MG63 (cell line): ENCODE data around the gene SPRED2. TPM values are rescaled to one million over a fixed set of nuclear protein-coding genes. Genes with fewer than 3 reads are reported as not detected.

Experiments
- DNase-seq: peaks from one replicate; pipeline ENCODE4 v3.0.0-alpha.2; 2020
- H3K27me3 ChIP-seq: fragments of 250-450 bp; sonication (Bioruptor Pico); 2 replicates; pipeline ENCODE4 v1.5.1; 2020; ENCODE audit warnings: mild to moderate bottlenecking, moderate library complexity
- H3K36me3 ChIP-seq: fragments of 250-450 bp; sonication (Bioruptor Pico); 2 replicates; pipeline ENCODE4 v1.5.1; 2020; ENCODE audit warnings: mild to moderate bottlenecking, moderate library complexity
- H3K4me3 ChIP-seq: fragments of 250-450 bp; sonication (Bioruptor Pico); 2 replicates; pipeline ENCODE4 v1.5.1; 2020; ENCODE audit warnings: mild to moderate bottlenecking, moderate library complexity
- H3K9me3 ChIP-seq: fragments of 250-450 bp; sonication (Bioruptor Pico); 2 replicates; pipeline ENCODE4 v1.5.1; 2020; ENCODE audit warnings: mild to moderate bottlenecking, moderate library complexity
- total RNA-seq: library from RNA; depleted of rRNA; stranded (reverse); fragments of >200 nt; shearing (Covaris generic); gene quantifications from 2 replicates; pipeline ENCODE4 v1.2.3, GENCODE V29; 2014; ENCODE audit warnings: low replicate concordance

The SPRED2 gene
- total RNA-seq, 1 experiment from 2014 or later = 3.8 TPM

DNA sequence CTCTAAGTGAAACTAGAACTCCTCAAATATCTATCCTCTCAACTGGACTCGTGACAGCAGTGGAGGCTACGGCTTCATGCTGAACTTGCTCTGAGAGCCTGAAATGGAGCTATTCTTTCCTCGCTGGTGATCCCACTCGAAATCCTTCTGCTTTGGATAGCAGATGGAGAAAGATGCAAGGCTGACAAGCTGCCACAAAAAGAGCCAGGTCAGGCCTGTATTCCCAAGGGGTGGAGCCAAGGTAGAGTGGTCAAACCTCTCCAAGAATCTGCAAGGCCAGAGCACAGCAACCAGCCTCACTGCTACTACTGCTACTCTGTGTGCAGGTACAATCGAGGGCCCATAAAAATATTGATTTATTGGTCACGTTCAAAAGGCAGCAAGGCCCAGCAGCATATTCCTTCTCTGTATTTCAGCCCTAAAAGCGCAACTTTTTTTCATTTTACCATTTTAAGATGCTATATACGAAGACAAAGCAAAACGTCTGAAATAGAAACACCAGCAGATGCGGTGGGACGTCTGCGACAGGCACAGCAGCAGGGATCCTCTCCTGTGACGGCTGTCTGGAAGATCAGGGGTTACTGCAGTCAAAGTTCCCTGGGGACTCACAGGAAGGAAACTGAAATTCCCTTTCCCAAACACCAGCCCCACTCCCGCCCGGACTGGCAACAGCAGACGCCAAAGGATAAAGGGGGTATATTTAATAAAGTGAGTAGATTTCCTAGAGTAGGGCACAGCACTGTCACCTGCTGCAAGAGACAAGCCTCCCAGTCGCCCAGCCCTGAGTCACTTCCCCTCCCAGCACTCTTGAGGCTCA lies 2.4 kb downstream of the SPRED2 start:
- H3K27me3 ChIP-seq = no peaks in the 10 kb centered on the region
- H3K9me3 ChIP-seq = no peaks in the 10 kb centered on the region
- no peak for DNase-seq
- peak overlapping the region; percentile 96 for H3K4me3 ChIP-seq
- peaks cover 15% of the 10 kb centered on the region for H3K36me3 ChIP-seq

DNA sequence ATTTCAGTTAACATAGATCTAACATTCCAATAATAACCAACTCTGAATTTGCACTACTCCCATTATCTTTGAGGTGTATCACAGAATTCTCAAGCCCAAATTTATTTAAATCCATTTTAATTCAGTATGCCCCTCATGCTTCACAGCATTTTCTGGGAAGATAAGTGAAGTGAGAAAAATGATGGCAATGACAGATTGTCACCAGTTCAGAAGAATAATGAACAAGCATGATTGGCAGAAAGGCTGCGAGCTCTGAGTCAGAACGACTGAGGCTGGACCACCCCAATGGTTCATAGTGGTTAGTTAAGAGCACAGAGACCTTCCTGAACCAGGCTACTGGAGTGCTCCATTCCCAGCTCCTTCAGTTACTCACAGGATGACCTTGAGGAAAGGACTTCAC lies 4.9 kb downstream of the SPRED2 start:
- H3K36me3 ChIP-seq = peaks cover 15% of the 10 kb centered on the region
- DNase-seq = no peak
- H3K9me3 ChIP-seq = no peaks in the 10 kb centered on the region
- H3K27me3 ChIP-seq = no peaks in the 10 kb centered on the region
- H3K4me3 ChIP-seq = no peak overlapping the region

DNA sequence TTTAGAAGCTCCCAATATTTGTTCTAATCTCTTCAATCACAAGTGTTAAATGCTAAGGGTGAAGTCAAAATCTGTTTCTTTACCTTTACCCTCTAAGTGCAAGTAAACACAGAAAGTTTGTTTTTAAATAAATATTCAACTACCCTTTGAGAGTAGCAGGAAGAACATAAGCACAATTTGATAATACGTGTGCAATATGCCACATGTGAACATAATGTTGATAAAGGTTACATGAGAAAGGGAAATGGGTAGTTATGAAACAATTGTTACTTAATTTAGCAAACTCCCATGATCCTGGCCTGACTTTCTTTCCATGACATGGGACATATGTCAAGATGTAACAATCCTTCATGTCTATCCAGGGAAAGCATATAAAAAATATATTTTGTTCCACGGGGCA lies 7.1 kb downstream of the SPRED2 start:
- peaks cover 15% of the 10 kb centered on the region for H3K36me3 ChIP-seq
- no peak overlapping the region for H3K4me3 ChIP-seq
- DNase-seq = no peak
- no peaks in the 10 kb centered on the region for H3K9me3 ChIP-seq
- H3K27me3 ChIP-seq = no peaks in the 10 kb centered on the region

DNA sequence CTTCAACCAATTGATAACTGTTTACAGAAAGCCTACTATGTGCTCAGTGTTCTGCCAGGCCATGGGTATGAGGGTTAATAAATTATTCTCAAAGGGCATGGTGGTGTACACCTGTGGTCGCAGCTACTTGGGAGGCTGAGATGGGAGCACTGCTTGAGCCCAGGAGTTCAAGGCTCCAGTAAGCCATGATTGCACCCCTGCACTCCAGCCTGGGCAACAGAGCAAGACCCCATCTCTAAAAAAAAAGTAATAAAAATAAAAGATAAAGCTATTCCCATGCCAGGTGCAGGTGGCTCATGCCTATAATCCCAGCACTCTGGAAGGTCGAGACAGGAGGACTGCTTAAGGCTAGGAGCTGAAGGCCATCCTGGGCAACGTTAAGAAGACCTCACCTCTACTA lies 8.0 kb downstream of the SPRED2 start:
- Histone ChIP-seq H3K9me3 (no peaks in the 10 kb centered on the region), H3K4me3 (no peak overlapping the region), H3K36me3 (peaks cover 8% of the 10 kb centered on the region), H3K27me3 (no peaks in the 10 kb centered on the region)
- DNase-seq = no peak

DNA sequence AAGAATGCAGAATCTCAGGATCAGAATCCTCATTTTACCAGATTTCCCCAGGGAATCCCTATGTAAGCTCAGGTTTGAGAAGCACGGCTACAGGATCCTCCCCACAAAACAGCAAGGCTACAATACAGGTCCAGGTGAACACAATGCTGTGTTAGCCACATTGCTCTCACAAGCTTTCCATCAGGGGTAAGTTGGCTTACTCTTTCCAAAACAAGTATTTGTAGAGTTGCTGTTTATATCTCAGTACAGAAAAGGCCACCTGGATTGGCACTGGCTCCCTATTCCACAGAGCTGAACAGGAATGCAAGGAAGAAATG lies 11.0 kb downstream of the SPRED2 start:
- H3K4me3 ChIP-seq = no peak overlapping the region
- no peaks in the 10 kb centered on the region for H3K9me3 ChIP-seq

DNA sequence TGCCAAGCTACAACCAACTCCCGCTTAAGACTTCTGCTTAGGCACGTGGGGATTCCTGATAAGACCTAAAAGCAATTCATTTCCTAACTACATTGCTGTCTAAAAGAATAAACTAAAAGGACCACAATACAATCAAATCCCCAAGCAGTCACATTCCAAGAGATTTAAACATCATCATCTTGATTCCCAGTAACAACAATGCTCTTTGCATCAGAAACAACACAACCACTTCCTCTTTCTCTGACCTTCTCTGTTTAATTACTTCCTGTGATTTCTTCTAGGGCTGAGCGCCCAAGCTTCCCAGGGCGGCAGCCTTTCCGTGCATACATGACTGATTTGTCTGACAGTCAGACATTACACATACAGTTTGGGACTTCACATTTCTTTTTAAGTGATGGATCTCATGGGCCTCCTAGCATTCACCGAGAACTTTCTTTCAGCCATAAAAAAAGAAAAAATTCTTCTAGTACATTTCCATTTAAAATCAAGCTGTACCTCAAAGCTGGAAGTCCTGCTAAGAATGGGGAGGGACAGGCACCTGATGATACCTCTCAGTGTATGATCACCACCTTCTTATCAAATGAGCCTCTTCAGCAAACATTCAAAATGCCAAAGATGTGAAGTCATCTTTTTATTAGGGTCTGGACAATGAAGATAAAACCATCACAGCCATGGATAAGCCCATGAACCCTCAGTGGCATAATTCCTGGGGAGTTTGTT lies 11.5 kb downstream of the SPRED2 start:
- H3K27me3 ChIP-seq = no peaks in the 10 kb centered on the region
- DNase-seq = peak; percentile 56

More for the DNA sequence above, 11.0 kb downstream of the SPRED2 start:
- no peak for DNase-seq
- Histone ChIP-seq H3K27me3 (no peaks in the 10 kb centered on the region), H3K36me3 (no peaks in the 10 kb centered on the region; the same call in 1 of the 2 replicates)

DNA sequence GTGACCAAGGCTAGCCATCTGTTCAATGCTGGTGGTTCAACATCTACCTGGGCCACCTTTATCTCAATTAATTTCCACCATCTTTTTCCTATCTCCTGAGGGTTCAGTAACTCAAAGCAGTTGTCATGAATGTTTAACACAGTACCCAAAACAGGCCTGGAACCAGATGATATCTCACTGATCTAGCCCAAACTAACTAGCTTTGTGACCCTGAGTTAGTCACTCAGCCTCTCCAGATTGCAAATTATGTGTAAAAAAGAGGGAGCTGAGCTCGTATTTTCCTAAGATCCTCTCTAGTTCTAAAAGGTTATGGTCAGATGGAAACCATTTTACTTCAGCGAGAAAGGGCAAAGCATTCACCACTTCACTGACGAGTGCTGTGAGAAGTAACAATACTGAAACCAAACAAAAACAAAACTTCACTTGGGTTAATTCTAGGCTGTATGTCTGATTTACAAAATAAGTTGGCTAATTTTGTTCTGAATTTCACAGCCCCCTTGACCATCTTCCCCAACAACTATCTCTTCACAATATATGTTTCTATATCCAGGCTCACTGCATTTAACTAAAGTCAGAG lies 14.8 kb downstream of the SPRED2 start:
- Histone ChIP-seq H3K36me3 (no peaks in the 10 kb centered on the region; the same call in 1 of the 2 replicates), H3K9me3 (no peaks in the 10 kb centered on the region), H3K4me3 (no peak overlapping the region), H3K27me3 (no peaks in the 10 kb centered on the region)
- DNase-seq = no peak

More for the DNA sequence above, 11.5 kb downstream of the SPRED2 start:
- Histone ChIP-seq H3K9me3 (no peaks in the 10 kb centered on the region), H3K4me3 (no peak overlapping the region), H3K36me3 (no peaks in the 10 kb centered on the region; the same call in 1 of the 2 replicates)

DNA sequence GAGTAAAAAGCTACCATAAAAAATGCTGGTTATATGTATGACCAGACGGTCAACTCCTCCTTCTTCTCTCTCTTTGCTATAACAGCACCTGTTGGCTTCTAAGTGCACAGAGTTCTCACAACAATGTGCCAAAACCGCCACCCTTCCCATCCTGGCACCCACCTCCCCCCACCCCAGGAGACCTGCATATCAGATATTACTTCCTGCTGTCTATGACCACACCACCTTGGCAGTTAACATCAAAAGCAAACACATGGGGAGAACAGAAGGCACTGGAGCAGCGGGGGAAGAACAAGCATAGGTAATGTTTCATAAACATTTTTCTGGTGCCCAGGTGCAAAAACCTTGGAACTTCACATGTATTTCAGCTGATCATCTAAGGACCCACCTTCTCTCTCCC lies 15.5 kb downstream of the SPRED2 start:
- no peaks in the 10 kb centered on the region for H3K27me3 ChIP-seq
- H3K9me3 ChIP-seq = no peaks in the 10 kb centered on the region
- H3K36me3 ChIP-seq = no peaks in the 10 kb centered on the region; the same call in 1 of the 2 replicates
- no peak for DNase-seq
- no peak overlapping the region for H3K4me3 ChIP-seq

DNA sequence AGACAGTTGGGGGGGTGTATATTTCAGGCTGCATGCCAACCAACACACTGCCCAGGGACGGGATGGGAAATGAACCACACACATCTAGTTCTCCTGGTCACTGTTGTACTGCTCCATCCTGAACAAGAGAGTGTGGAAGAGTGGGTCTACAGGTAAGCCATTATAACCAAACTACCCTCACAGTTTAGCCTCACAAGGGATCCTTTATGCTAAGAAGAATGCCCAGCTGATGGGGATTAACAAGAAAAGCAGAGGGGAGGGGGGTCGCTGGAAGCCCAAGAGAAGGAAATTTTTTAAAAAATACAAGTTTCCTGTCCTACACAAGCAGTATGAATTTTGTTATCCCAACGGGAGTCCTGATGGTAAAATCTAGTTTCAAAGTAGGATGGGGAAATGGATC lies 16.1 kb downstream of the SPRED2 start:
- H3K27me3 ChIP-seq = no peaks in the 10 kb centered on the region
- no peaks in the 10 kb centered on the region for H3K9me3 ChIP-seq
- H3K36me3 ChIP-seq = no peaks in the 10 kb centered on the region
- H3K4me3 ChIP-seq = no peak overlapping the region
- DNase-seq = no peak

DNA sequence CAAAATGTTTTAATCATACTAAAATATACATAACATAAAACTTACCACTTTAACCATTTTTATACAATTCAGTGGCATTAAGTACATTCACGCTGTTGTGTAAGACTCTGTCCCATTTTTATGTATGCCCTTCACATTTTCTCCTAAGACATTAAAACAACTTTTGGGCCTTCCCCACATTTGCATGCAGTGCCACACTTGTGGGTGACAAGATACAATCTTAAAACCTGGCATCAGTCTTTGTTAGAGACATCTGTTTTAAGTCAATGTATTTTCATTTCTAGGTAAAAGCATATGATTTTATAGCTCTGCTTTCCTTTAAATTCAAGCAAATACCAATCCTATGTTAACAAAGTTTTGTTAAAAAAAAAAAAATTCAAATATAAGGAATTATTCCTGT lies 17.3 kb downstream of the SPRED2 start:
- DNase-seq = no peak
- Histone ChIP-seq H3K4me3 (no peak overlapping the region), H3K27me3 (no peaks in the 10 kb centered on the region), H3K9me3 (no peaks in the 10 kb centered on the region), H3K36me3 (no peaks in the 10 kb centered on the region)

DNA sequence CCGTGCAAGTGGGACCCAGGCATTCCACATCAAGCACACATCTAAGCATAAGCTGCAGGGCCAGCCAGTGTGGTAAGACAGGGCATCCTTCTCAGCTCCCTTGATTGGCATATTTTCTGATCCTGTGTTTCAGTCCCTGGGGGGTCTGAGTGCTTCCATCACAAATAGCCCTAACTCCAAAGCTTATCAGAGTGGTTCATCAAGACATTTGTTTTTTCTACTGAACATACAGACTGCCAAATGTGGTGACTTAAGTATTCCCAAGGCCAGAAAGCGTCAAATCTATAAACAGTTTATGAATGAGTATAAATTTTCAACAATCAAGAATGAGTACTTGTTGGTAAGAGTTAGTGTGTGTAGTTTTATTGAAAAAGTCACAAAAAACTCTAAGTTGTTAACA lies 18.8 kb downstream of the SPRED2 start:
- H3K9me3 ChIP-seq = no peaks in the 10 kb centered on the region
- no peaks in the 10 kb centered on the region for H3K27me3 ChIP-seq
- H3K4me3 ChIP-seq = no peak overlapping the region
- H3K36me3 ChIP-seq = no peaks in the 10 kb centered on the region
- DNase-seq = no peak

DNA sequence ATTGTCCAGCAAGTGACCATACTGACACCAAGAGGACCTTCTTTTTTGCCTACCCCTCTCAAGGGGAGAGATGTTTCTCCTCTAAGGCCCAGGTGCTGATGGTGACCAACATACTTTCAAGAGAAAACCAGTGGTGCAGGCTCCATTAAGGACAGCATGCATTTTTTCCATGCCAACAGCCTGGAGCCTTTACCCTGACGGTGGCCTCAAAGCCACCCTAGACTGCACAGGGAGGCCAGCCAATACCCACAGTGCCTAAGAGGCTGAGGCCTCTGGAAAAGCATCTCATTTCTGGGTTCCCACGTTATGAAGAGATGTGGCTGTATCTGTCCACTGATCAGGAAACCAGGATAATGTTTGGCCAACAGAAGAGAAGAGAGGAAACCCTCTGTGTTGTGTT lies 19.3 kb downstream of the SPRED2 start:
- Histone ChIP-seq H3K36me3 (no peaks in the 10 kb centered on the region), H3K9me3 (no peaks in the 10 kb centered on the region), H3K4me3 (no peak overlapping the region), H3K27me3 (no peaks in the 10 kb centered on the region)
- no peak for DNase-seq

DNA sequence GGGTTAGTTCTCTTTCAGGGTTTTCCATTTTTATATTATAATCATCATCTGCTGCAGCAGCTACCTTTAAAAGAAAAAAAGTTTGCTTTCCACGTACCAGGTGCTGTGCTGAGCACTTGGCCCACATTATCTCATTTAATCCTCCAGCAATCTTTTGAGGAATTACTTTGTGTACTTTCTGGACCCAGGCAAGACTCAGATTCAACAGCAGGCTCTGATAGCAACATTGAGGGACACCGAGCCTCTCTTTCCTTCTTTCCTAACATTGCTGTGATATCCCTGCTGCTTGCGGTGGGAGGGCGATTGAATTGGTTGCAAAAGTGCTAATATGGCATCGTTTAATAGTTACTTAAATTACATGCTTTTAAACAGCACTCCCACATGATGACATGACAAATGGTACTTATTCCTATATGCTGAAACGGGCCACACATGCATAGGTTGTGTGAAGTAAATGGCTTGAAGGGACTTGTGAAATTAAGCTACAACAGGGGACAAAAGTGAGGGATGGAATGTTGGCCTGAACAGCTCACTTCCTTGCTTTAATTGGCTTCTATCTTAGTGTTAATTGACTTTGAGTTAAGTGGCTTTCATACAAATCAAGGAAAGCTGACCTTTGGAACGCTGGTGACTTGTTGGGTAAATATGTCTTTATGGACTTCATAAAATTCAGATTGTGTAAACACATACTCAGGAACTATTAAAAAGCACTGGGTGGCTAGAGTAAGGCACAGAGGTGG lies 21.2 kb downstream of the SPRED2 start:
- Histone ChIP-seq H3K4me3 (no peak overlapping the region), H3K9me3 (no peaks in the 10 kb centered on the region), H3K27me3 (no peaks in the 10 kb centered on the region), H3K36me3 (no peaks in the 10 kb centered on the region)
- DNase-seq = no peak

DNA sequence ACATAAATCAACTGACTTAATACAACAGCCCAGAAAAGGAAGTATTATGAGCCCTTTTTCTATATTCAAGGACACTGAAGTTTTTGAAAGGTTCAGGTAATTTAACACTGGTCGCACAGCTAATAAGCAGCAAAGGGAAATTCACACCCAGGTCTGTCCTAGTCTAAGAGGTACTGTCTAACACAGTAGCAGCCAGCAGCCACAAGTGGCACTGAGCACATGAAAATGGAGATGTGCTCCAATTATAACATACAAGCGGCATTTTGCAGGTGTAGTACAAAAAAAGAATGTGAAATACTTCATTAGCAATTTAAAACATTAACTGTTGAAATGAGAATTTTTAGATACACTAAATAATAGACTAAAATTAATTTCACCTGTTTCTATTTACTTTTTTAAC lies 23.4 kb downstream of the SPRED2 start:
- Histone ChIP-seq H3K27me3 (no peaks in the 10 kb centered on the region), H3K4me3 (no peak overlapping the region), H3K36me3 (no peaks in the 10 kb centered on the region), H3K9me3 (no peaks in the 10 kb centered on the region)
- DNase-seq = no peak

DNA sequence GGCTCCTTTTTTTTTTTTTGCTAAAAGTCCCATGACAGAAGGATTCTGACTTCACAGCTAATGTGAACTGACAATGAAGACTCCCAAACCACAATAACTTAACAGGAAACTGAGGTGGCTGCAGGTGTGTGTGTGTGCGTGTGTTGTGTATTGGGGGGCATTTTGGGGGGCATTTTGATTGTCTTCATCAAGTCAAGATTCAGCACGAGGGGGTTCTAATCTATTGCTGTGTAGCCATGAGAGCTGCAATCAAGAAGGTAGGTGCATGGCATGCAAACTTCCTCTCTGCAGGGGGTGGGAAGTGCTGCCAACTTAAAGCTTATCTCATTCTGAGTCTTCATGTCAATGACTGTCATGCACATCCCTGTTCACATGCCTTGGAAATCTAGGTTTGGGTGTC lies 25.2 kb downstream of the SPRED2 start:
- H3K27me3 ChIP-seq = no peaks in the 10 kb centered on the region
- no peaks in the 10 kb centered on the region for H3K9me3 ChIP-seq
- no peaks in the 10 kb centered on the region for H3K36me3 ChIP-seq
- H3K4me3 ChIP-seq = no peak overlapping the region
- DNase-seq = peak; percentile 26

DNA sequence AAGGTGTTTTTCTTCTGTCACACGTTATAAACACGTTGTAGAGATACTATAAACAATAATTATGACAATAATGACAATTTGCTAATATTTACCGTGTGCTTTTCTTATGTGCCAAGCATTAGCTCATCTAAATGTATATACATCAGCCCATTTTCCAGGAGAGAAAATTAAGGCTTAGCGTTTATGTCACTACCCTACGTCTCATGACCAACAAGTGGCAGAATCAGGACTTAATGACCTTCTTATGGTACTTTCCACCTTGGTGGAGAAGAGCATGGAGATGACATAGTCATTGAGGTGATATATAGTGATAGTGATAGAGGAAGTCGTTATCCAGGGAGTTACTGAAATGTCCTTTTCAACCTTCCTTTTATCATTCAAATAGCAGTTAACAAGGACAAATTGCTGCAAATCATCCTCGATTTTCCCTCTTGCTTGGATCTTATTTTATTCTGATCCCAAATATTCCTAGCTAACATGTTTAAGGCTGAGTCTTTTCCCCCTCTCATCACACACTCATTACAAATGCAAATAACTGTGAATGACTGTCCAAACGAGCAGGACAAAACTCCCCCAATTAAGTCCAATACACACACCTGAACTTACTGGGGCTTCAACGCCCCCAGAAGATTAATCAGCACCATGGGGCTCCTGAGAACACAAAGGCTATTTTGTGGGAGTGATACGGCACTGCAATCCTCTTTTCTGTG lies 27.3 kb downstream of the SPRED2 start:
- H3K4me3 ChIP-seq = no peak overlapping the region
- no peaks in the 10 kb centered on the region for H3K36me3 ChIP-seq
- H3K27me3 ChIP-seq = no peaks in the 10 kb centered on the region
- no peaks in the 10 kb centered on the region for H3K9me3 ChIP-seq
- no peak for DNase-seq

DNA sequence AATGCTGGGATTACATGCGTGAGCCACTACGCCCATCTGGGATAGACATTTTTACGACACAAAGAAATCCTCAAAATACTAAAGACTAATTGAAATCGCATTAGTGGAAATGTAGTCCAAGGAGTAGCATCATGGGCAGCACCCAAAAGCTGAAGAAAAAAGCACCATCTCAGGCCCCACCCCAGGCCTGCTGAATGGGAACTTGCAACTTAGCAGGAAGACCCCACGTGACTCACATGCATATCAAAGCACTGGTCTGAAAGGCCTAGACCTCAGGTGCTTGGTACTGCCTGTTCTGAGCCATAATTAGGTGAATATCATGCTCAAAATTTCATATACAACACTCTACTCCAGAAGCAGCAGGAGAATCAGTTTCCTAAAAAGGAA lies 28.9 kb downstream of the SPRED2 start:
- H3K27me3 ChIP-seq = no peaks in the 10 kb centered on the region
- no peak for DNase-seq
- H3K4me3 ChIP-seq = no peak overlapping the region
- no peaks in the 10 kb centered on the region for H3K9me3 ChIP-seq
- no peaks in the 10 kb centered on the region for H3K36me3 ChIP-seq
